GM19468 (cell line): ENCODE measurements around the gene OR5H1.
"Not testable (repeated sequence)": the region's sequence is repeated elsewhere in the genome, so short reads cannot be mapped to it uniquely, and the experiment has no call there.

Source experiments
- ATAC-seq: cut with Tn5 transposase; IDR thresholded peaks from one replicate; pipeline ENCODE4 v1.9.1; 2021; ENCODE audit warnings: mild to moderate bottlenecking, moderate library complexity, moderate number of reproducible peaks; ENCODE audit not compliant: unreplicated experiment; ENCODE audit errors: extremely low read depth

OR5H1 gene

GRCh38 chr3:98130421-98130820 is at the start of gene OR5H1:
Gene OR5H1, plus strand, starts transcription at chr3:98130721. Its CDS starts 1,977 bp downstream, at chr3:98132698.
- no peak for ATAC-seq

GRCh38 chr3:98086873-98087272 is 43.6 kb upstream of the OR5H1 start, which contains the start of gene OR5AC2:
Gene OR5AC2, plus strand, starts transcription at chr3:98087173. Its CDS starts 0 bp downstream, at chr3:98087173.
- no peak for ATAC-seq

GRCh38 chr3:98095882-98096281 is 34.6 kb upstream of the OR5H1 start:
- no peak for ATAC-seq

- ATAC-seq, result no peak
Measured at GRCh38 chr3:98099848-98100247, 30.7 kb upstream of the OR5H1 start.

GRCh38 chr3:98108162-98108561 is 22.4 kb upstream of the OR5H1 start:
- ATAC-seq, result no peak

- ATAC-seq, result no peak
Measured at GRCh38 chr3:98109807-98110549, 20.5 kb upstream of the OR5H1 start.

- no peak for ATAC-seq
Measured at GRCh38 chr3:98110550-98110908, 20.0 kb upstream of the OR5H1 start.

GRCh38 chr3:98114264-98114663 is 16.3 kb upstream of the OR5H1 start:
- ATAC-seq, result no peak

GRCh38 chr3:98115717-98116116 is 14.8 kb upstream of the OR5H1 start:
- no peak for ATAC-seq

- ATAC-seq, result no peak
Measured at GRCh38 chr3:98136631-98137030, 6.1 kb downstream of the OR5H1 start.

GRCh38 chr3:98137826-98138557 is 7.5 kb downstream of the OR5H1 start:
- ATAC-seq, result not testable (repeated sequence)

- no peak for ATAC-seq
Measured at GRCh38 chr3:98140531-98140930, 10.0 kb downstream of the OR5H1 start.

- ATAC-seq, result no peak
Measured at GRCh38 chr3:98147179-98147578, 16.7 kb downstream of the OR5H1 start, which contains the start of gene OR5H14. Gene OR5H14, plus strand, starts transcription at chr3:98147479. Its CDS starts 1,907 bp downstream, at chr3:98149386.

GRCh38 chr3:98148751-98149150 is 18.2 kb downstream of the OR5H1 start:
- no peak for ATAC-seq

- ATAC-seq, result not testable (repeated sequence)
Measured at GRCh38 chr3:98149456-98149855, 18.9 kb downstream of the OR5H1 start.

GRCh38 chr3:98151241-98151640 is 20.7 kb downstream of the OR5H1 start:
- ATAC-seq, result no peak

GRCh38 chr3:98166396-98166795 is 35.9 kb downstream of the OR5H1 start, which contains the start of gene OR5H15:
Gene OR5H15, plus strand, starts transcription at chr3:98166696. Its CDS starts 2,004 bp downstream, at chr3:98168700.
- no peak for ATAC-seq

- no peak for ATAC-seq
Measured at GRCh38 chr3:98171071-98171470, 40.5 kb downstream of the OR5H1 start.

GRCh38 chr3:98172621-98173020 is 42.1 kb downstream of the OR5H1 start:
- no peak for ATAC-seq

- no peak for ATAC-seq
Measured at GRCh38 chr3:98180319-98180890, 49.9 kb downstream of the OR5H1 start.

- ATAC-seq, result no peak
Measured at GRCh38 chr3:98182196-98182595, 51.7 kb downstream of the OR5H1 start.
